RWPE2 (cell line): ENCODE data around the gene VAV1.

Source experiments
- ATAC-seq: fragments of 200-7000 bp; cut with Tn5 transposase; 3 replicates; pipeline ENCODE4 v1.9.1; 2021; ENCODE audit warnings: low read depth
- DNase-seq: peaks from one replicate; pipeline ENCODE4 v3.0.0-alpha.2; 2020; ENCODE audit warnings: low spot score
- H3K27ac ChIP-seq: fragments of 450-650 bp; 2 replicates; pipeline ENCODE4 v1.5.1; 2017; ENCODE audit warnings: mild to moderate bottlenecking; ENCODE audit not compliant: poor library complexity, severe bottlenecking
- H3K27me3 ChIP-seq: fragments of 250-450 bp; sonication (Bioruptor Pico); 2 replicates; pipeline ENCODE4 v1.5.1; 2021; ENCODE audit warnings: mild to moderate bottlenecking, moderate library complexity; ENCODE audit not compliant: insufficient read depth, poor library complexity, severe bottlenecking
- H3K36me3 ChIP-seq: fragments of 250-450 bp; sonication (Bioruptor Pico); 2 replicates; pipeline ENCODE4 v1.5.1; 2020; ENCODE audit warnings: low read depth, mild to moderate bottlenecking, moderate library complexity
- H3K4me1 ChIP-seq: fragments of 250-450 bp; sonication (Bioruptor Pico); 2 replicates; pipeline ENCODE4 v1.5.1; 2021; ENCODE audit warnings: mild to moderate bottlenecking, moderate library complexity; ENCODE audit not compliant: insufficient read depth, poor library complexity, severe bottlenecking
- H3K4me3 ChIP-seq: fragments of 250-450 bp; sonication (Bioruptor Pico); 2 replicates; pipeline ENCODE4 v1.5.1; 2021; ENCODE audit warnings: mild to moderate bottlenecking, moderate library complexity; ENCODE audit not compliant: severe bottlenecking
- H3K9me3 ChIP-seq: fragments of 250-450 bp; sonication (Bioruptor Pico); 2 replicates; pipeline ENCODE4 v1.5.1; 2021; ENCODE audit warnings: mild to moderate bottlenecking, moderate library complexity; ENCODE audit not compliant: severe bottlenecking
- CTCF ChIP-seq: fragments of 450-650 bp; IDR thresholded peaks from one replicate; pipeline ENCODE4 v1.5.1; 2017; ENCODE audit warnings: mild to moderate bottlenecking, moderate library complexity; ENCODE audit not compliant: poor library complexity, severe bottlenecking

VAV1 gene

GRCh38 chr19:6790194-6791128 is 18.0 kb downstream of the VAV1 start:
- TF ChIP-seq CTCF = no peak
- no peak for ATAC-seq
- H3K36me3 ChIP-seq = no peaks in the 10 kb centered on the region
- H3K9me3 ChIP-seq = no peaks in the 10 kb centered on the region
- H3K27me3 ChIP-seq = no peaks in the 10 kb centered on the region
- no peak overlapping the region for H3K27ac ChIP-seq
- DNase-seq = no peak
- H3K4me3 ChIP-seq = no peak overlapping the region
- no peaks in the 10 kb centered on the region for H3K4me1 ChIP-seq

GRCh38 chr19:6791237-6791636 is 18.7 kb downstream of the VAV1 start:
- no peaks in the 10 kb centered on the region for H3K9me3 ChIP-seq
- no peak for TF ChIP-seq CTCF
- H3K36me3 ChIP-seq = no peaks in the 10 kb centered on the region

GRCh38 chr19:6793411-6793810 is 20.9 kb downstream of the VAV1 start:
- no peaks in the 10 kb centered on the region for H3K27me3 ChIP-seq
- H3K4me3 ChIP-seq = no peak overlapping the region
- H3K9me3 ChIP-seq = no peaks in the 10 kb centered on the region
- no peak overlapping the region for H3K27ac ChIP-seq
- no peaks in the 10 kb centered on the region for H3K36me3 ChIP-seq
- no peak for TF ChIP-seq CTCF
- ATAC-seq (no peak), DNase-seq (no peak)
- H3K4me1 ChIP-seq = no peaks in the 10 kb centered on the region

More at GRCh38 chr19:6791237-6791636, 18.7 kb downstream of the VAV1 start:
- Histone ChIP-seq H3K27ac (no peak overlapping the region), H3K4me3 (no peak overlapping the region), H3K27me3 (no peaks in the 10 kb centered on the region), H3K4me1 (no peaks in the 10 kb centered on the region)
- ATAC-seq (no peak), DNase-seq (no peak)

- Histone ChIP-seq H3K27ac (no peak overlapping the region), H3K4me3 (no peak overlapping the region), H3K36me3 (no peaks in the 10 kb centered on the region), H3K27me3 (no peaks in the 10 kb centered on the region), H3K4me1 (no peaks in the 10 kb centered on the region), H3K9me3 (no peaks in the 10 kb centered on the region)
- TF ChIP-seq CTCF = no peak
- ATAC-seq (no peak), DNase-seq (no peak)
These were observed 21.5 kb downstream of the VAV1 start for GRCh38 chr19:6793973-6794372.
